ENCODE data around the gene TMEM244. TPM values are rescaled to one million over a fixed set of nuclear protein-coding genes. Genes with fewer than 3 reads are reported as not detected.

TMEM244 gene
- total RNA-seq, 4 donors from 2014 or later: not detected

- TF ChIP-seq POLR2A (IDR thresholded peaks at IDR 0.05): no peak
- TF ChIP-seq, protein P1, sequence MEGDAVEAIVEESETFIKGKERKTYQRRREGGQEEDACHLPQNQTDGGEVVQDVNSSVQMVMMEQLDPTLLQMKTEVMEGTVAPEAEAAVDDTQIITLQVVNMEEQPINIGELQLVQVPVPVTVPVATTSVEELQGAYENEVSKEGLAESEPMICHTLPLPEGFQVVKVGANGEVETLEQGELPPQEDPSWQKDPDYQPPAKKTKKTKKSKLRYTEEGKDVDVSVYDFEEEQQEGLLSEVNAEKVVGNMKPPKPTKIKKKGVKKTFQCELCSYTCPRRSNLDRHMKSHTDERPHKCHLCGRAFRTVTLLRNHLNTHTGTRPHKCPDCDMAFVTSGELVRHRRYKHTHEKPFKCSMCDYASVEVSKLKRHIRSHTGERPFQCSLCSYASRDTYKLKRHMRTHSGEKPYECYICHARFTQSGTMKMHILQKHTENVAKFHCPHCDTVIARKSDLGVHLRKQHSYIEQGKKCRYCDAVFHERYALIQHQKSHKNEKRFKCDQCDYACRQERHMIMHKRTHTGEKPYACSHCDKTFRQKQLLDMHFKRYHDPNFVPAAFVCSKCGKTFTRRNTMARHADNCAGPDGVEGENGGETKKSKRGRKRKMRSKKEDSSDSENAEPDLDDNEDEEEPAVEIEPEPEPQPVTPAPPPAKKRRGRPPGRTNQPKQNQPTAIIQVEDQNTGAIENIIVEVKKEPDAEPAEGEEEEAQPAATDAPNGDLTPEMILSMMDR (IDR thresholded peaks at IDR 0.05): no peak
- WGBS, 2 donors: 66 to 67% methylated on average over 5 of the region's 5 CpGs
- H3K4me3 ChIP-seq (ENCODE audit: low read depth, poor library complexity, severe bottlenecking): no peak overlapping the region
- DNase-seq (ENCODE audit: low spot score in 2 of 2): no peak
- intact Hi-C loops (cut with DNase I; ENCODE audit: low total_unique reads): no loop called here
These were observed 8.8 kb downstream of the TMEM244 start for GRCh38 chr6:129852257-129852858.

DNA sequence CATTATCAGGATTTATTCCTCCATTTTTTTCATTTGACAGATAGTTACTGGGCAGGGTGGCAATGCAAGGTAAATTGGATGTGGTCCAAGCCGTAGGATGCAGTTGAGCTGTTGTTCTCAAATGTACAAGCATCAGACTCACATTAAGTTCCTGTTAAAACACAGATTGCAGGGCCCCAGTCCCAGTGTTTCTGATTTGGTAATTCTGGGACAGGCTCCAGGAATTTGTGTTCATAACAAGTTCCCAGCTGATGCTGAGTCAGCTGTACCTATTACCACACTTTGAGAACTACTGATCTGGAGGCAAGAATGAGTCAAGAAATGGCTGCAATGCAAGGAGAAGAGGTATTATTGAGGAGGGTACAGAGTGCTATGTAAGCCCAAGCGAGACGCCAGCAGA lies 11.7 kb downstream of the TMEM244 start:
- no peak for DNase-seq (ENCODE audit: low spot score in 2 of 2)
- no peak for TF ChIP-seq POLR2A (IDR thresholded peaks at IDR 0.05)
- TF ChIP-seq, protein P1 (IDR thresholded peaks at IDR 0.05): no peak
- intact Hi-C loops (cut with DNase I; ENCODE audit: low total_unique reads): no loop called here
- WGBS, 2 donors: 88 to 94% methylated on average over 3 of the region's 3 CpGs
- H3K4me3 ChIP-seq (ENCODE audit: low read depth, poor library complexity, severe bottlenecking): no peak overlapping the region

DNA sequence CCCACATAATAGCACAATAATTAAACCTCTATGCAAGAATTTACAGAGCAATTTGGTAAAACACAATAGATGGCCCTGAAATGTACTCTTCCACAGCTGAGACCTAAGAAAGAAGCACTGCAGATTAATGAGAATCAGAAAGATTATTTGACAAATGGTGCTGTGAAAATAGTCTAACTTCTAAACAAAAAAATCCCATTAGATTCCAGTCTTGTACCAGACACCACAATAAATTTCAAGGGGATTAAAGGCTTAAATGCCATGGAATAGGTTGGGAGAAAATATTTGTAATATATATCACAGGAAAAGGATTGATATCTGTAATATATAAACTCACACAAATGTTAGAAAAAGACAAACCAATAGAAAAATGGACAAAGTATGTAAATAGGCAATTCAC lies 14.4 kb downstream of the TMEM244 start:
- intact Hi-C loops (cut with DNase I; ENCODE audit: low total_unique reads): no loop called here
- TF ChIP-seq, protein P1 (IDR thresholded peaks at IDR 0.05): no peak
- no peak for TF ChIP-seq POLR2A (IDR thresholded peaks at IDR 0.05)
- DNase-seq (ENCODE audit: low spot score in 2 of 2): no peak
- no peak overlapping the region for H3K4me3 ChIP-seq (ENCODE audit: low read depth, poor library complexity, severe bottlenecking)

DNA sequence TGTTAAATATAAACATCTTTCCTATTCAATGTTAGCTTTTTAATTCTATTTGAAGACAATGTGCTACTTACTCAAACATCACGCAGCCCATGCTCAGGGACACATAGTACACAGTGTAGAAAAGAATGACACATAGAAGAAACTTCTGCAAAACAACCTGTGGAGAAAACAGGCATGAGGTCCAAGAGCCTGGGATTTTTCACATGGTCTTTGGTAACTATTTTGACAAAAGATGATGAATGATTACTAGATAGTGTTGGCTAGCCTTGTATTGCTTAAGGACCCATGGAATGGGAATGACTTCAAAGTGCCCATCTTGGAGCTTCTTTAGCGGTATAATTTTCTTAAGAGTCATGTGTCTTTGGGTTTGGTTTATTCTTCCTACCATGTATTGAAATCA lies 15.4 kb downstream of the TMEM244 start:
- H3K4me3 ChIP-seq (ENCODE audit: low read depth, poor library complexity, severe bottlenecking): no peak overlapping the region
- no peak for DNase-seq (ENCODE audit: low spot score in 2 of 2)
- TF ChIP-seq, protein P1 (IDR thresholded peaks at IDR 0.05): no peak
- no peak for TF ChIP-seq POLR2A (IDR thresholded peaks at IDR 0.05)
- intact Hi-C loops (cut with DNase I; ENCODE audit: low total_unique reads): no loop called here
- 82 to 93% methylated on average over 2 of the region's 2 CpGs for WGBS, 2 donors

DNA sequence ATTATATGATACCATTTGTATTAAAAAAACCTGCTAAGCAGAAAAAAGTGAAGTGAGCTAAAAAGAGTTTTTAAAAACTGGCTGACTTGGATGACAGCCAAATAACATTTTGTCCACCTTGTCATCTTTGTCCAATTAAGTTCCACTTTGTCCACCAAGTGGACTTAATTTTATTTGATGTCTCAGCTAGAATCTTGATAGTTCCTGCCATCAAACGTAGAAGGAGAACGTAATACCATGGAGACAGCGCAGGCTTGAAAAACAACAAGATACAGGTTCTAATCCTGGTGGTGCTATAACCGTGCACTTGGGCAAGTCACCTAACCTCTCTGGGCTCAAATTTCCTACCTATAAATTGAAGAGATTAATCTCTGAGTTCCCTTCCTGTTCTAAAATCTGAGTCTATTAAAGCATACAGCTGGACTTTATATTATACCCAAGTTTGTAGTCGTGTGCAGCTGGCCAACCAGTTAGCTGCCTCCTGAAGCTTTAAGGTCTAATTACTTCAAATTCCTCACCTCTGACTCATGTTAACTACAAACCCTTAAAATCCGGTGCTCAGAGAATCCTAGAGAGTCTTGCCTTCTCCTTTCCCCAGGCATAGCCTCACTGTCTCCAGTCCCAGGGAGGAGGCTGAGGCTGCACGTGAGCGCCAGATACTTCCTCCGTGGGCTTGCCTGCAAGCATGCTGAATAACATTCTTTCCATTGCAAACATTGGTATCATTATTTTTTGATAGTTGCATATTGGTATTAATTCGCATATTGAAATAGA lies 16.8 kb downstream of the TMEM244 start:
- 58 to 63% methylated on average over 10 of the region's 10 CpGs for WGBS, 2 donors
- intact Hi-C loops (cut with DNase I; ENCODE audit: low total_unique reads): no loop called here
- H3K4me3 ChIP-seq (ENCODE audit: low read depth, poor library complexity, severe bottlenecking): no peak overlapping the region
- TF ChIP-seq, protein P1 (IDR thresholded peaks at IDR 0.05): no peak
- TF ChIP-seq POLR2A (IDR thresholded peaks at IDR 0.05): no peak
- no peak for DNase-seq (ENCODE audit: low spot score in 2 of 2)
